Muscle of back (tissue), 11 donors: Measurements from ENCODE around the gene PREX1. TPM values are rescaled to one million over a fixed set of nuclear protein-coding genes. Genes with fewer than 3 reads are reported as not detected.
A peak's percentile ranks its signal among the peaks of the same experiment; 100 is the strongest.

Source experiments
- DNase-seq, 3 donors: peaks; one replicate each; pipeline versions ENCODE4 v3.0.0 to v3.0.0-alpha.2; 2013
- polyA plus RNA-seq, 10 donors: library from polyadenylated mRNA; unstranded; fragments of 120-200 nt; gene quantifications; one replicate each; pipeline ENCODE4 v1.2.1, GENCODE V29; 2013; ENCODE audit not compliant: insufficient read length in 10 of 10

The PREX1 gene
- polyA plus RNA-seq, 10 donors: 18.4 to 26.9 (median 20.0) TPM

DNA sequence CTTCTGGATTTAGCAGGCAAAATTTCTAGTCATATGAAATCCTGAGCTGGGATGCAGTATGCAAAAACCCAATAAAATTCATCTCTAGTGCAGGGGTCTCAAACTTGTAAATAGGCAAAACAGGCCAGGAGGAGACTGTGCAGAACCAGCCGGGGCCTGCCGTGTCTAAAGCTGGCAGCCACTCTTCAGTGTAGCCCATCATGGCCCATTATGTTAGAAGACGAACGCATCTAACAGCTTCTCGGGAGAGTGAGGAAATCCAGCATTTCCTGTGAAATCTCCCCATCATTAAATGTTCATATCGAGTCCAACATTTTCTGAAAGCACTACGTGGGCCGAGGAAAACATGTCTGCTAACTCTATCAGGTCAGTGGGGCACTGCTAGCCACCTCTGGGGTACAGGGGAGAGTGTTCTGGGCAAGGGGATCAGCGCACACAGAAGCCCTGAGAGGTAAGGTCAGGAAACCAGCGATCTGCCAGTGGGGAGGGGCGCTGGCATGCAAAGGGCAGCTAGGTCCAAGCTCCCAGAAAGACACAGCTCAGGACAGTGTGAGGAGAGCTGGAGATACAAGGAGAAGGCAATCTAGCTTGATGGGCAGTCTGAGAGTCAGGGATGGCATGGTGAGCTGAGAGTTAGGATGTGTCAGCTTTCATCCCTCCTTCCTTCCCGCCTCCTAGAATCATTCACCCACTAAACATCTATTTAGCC is 144.2 kb downstream of the PREX1 start:
- peak in 1 of 3 donors; percentile 59 for DNase-seq

GRCh38 chr20:48682529-48683363 is 145.1 kb downstream of the PREX1 start:
- peak; percentile 90 to 96 (median 94) for DNase-seq

- DNase-seq: no peak
These were observed 145.8 kb downstream of the PREX1 start for GRCh38 chr20:48681873-48682426.

DNA sequence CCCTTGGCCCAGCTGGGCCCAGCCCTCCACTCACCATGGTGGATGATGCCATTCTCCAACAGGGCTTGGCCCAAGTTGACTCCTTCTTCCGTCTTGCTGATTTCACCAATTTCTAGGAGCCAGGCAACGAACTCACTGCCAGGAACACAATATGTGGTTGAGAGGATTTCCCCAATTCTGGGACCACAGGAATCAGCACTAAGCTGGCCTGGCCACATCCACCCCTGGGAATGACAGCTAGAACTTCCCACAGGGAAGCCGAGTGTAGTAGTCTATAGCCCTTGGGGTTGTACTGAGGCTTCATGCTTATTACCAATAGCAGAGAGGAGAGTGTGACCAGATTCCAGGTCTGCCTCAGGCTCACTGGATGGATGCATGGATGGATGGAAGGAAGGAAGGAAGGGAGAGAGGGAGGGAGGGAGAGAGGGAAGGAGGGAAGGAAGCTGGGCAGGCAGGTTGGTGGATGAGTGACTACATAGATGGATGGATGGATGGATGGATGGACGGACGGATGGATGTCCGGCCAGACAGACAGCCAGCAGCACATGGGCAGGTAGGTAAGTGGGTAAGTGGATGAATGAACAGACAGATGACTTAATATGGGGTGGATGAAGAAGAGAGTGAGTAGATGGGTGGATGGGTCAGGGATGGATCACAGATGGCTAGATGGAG is 146.5 kb downstream of the PREX1 start:
- DNase-seq: no peak

DNA sequence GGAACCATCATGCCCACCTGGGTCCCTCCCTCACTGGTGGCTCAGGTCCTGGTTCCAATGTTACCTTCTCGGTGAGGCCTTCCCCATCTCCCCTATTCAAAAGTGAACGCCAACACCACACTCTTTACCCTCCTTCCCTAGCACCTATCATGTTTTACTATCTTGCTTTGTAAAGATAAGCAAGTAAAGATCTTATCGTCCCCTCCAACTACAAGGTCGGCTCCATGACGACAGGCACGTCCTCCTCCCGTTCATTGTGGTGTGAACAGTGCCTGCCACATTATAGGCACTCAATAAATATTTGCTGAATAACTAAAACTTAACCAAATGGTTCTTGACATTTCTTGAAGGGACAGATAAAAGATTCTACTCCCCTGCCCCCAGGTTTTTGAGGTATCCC is 147.1 kb downstream of the PREX1 start:
- no peak for DNase-seq

- no peak for DNase-seq
These were observed 148.2 kb downstream of the PREX1 start for GRCh38 chr20:48679599-48679998.

GRCh38 chr20:48679011-48679410 is 148.8 kb downstream of the PREX1 start:
- no peak for DNase-seq

DNA sequence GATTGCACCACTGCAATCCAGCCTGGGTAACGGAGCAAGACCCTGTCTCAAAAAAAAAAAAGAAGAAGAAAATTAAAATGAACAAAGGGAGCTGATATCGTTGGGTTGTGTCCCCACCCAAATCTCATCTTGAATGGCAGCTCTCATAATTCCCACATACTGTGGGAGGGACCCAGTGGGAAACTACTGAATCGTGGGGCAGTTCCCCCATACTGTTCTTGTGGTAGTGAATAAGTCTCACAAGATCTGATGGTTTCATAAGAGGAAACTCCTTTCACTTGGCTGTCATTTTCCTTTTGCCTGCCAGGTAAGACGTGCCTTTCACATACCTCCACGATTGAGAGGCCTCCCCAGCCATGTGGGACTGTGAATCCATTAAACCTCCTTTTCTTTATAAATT is 149.4 kb downstream of the PREX1 start:
- DNase-seq: no peak

- DNase-seq: no peak
These were observed 150.9 kb downstream of the PREX1 start for GRCh38 chr20:48676795-48677460.

- DNase-seq: no peak
These were observed 151.7 kb downstream of the PREX1 start for GRCh38 chr20:48676125-48676524.

DNA sequence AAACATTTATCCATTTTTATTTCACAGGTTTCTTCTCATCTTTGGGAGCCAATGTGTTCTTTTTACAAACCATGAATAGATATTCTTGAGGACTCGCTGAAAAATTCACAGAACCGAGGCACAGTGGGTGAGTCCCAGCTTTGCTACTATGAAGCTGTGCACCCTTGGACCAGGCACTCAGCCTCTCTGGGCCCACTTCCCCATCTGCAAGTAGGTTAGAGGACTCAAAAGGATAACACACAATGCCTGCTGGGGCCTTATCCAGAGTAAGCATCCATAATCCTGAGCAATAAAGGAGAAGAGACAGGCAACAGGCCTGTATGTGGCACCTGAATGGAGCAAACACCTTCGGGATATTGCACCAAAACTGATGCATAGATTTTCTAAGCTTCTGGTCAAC is 153.3 kb downstream of the PREX1 start:
- no peak for DNase-seq

DNA sequence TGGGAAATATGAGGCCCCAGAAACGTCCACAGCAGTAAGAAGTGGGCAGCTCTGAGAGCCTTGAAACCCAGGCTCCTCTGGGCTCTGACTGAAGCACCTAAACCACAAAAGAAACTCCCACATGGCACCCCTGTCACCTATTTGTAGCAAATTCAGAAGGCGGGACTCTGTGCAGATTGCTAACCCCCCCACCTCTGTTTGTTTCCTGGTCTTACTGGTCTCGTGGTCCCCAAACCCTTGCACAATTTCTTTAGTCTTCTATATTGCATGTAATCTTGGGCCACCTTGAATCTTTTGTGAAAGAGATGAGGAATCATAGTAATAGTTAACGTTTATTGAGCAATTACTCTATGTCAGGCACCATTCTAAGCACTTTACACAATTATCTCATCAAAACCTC is 154.3 kb downstream of the PREX1 start:
- no peak for DNase-seq

- DNase-seq: no peak
These were observed 155.5 kb downstream of the PREX1 start for GRCh38 chr20:48672324-48672723.

DNA sequence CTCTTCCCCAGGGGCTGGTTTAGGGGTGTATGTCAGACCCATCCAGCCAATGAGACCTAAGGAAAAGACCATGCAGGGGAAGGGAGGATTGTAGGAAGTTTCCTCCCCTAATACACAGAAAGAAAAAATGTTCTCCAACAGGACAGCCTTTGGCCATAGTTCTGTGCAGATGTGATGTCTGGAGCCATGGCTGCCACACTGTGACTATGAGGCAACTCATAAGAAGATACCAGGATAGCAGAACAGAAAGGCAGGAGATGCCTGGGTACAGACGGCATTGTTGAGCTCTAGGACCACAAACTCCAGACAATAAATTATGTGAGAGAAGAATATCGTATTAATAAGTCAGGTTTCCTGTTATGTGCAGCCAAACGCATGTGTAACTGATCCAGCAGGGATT is 156.7 kb downstream of the PREX1 start:
- DNase-seq: no peak

DNA sequence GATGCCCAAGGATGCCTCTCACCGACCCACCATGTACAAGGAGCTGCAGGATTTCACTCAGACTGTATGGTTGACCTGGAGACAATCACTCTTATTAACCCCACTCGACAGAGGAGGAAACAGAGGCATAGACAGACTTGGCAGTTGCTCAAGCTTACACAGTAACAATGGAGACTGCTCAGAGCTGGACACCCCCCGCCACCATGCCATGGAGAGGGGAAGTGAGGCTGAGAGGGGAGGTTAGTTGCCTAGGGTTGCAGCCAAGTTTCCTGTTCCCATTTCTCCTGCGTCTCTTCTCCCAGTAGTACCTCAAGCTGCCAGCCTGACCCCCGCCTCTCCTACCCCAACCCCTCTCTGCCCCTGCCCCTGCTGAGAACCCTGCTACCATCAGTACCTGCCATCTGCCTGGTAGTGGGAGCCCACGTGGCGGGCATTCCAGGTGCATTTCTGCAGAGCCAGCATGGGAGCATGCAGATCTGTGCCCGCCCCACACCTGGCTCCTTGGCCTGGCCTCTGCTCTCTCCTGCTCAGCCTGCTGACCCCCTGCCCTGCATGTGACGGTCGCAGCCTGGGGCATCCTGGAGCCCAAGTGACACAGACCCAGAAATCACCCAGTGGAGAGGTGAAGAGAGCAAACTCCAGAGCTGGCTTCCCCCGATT is 157.7 kb downstream of the PREX1 start:
- DNase-seq: no peak

- peak in 1 of 3 donors; percentile 69 for DNase-seq
These were observed 159.3 kb downstream of the PREX1 start for GRCh38 chr20:48668451-48668946.

DNA sequence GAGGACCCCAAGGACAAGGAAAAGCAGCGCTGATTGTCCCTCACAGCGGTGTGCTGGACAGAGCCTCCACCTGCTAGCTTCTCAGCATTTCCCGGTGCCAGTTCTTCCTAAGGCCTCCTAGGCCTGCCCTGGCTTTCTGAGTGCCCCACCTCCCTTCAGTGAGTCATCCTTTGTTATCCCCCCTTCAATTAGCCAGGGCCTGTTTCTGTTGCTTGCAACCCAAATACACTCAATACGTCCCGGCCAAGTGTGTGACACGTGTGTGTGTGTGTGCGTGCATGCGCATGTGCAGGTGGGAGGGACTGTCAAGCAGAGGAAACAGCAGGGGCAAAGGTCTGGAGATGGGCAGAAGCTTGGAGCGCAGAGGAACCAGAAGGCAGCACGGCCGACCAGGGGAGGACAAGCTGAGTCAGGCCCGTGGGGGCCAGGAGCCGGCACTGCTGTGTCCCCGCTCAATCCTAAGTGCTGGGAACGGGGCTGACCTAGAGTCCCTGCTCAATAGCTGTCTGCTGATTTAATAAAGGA is 159.8 kb downstream of the PREX1 start:
- DNase-seq: no peak

GRCh38 chr20:48667481-48667880 is 160.3 kb downstream of the PREX1 start:
- no peak for DNase-seq

DNA sequence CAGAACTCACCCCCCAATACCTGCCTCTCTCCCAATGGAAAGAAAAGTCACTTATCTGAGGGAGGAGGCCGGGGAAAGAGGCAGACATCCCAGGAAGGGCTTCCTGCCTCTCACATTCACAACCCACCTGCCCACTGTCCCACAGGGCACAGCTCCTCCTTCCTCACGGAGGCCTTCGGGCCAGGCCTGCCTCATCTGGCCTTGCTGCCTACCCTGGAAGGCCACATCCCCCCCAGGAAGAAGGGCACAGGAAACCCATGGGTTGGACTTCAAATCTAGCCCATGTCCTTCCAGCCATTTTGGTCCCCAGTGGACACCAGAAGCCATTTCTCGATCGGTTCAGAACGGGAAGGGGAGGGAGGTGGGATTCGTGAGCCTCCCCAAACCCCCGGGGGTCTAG is 162.0 kb downstream of the PREX1 start:
- DNase-seq: no peak

DNA sequence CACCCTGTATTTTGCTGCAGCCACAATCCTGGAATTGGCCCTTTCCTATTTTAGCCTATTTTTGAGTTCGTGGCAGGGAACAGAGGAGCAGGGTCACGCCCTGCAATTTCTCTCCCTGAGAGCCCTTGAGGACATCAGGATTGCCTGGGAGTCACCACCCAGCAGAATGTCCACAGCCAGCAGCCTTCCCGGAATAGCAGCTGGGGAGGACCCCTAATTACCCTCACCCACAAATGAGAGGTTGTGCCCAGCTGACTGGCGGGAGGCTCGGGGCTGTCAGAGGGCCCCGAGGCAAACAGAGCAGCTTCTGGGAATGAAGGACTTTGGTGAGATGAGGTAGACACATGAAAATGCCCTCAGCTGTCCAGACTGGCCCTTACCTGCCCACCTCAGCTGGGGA is 165.1 kb downstream of the PREX1 start:
- no peak for DNase-seq
